Iris pigment epithelial cell (primary cell): Measurements from ENCODE around the gene ABLIM1.
A peak's percentile ranks its signal among the peaks of the same experiment; 100 is the strongest.

Experiments
- DNase-seq: peaks from one replicate; pipeline ENCODE4 v3.0.0-alpha.2; 2011; ENCODE audit warnings: low read depth

Gene ABLIM1

DNA sequence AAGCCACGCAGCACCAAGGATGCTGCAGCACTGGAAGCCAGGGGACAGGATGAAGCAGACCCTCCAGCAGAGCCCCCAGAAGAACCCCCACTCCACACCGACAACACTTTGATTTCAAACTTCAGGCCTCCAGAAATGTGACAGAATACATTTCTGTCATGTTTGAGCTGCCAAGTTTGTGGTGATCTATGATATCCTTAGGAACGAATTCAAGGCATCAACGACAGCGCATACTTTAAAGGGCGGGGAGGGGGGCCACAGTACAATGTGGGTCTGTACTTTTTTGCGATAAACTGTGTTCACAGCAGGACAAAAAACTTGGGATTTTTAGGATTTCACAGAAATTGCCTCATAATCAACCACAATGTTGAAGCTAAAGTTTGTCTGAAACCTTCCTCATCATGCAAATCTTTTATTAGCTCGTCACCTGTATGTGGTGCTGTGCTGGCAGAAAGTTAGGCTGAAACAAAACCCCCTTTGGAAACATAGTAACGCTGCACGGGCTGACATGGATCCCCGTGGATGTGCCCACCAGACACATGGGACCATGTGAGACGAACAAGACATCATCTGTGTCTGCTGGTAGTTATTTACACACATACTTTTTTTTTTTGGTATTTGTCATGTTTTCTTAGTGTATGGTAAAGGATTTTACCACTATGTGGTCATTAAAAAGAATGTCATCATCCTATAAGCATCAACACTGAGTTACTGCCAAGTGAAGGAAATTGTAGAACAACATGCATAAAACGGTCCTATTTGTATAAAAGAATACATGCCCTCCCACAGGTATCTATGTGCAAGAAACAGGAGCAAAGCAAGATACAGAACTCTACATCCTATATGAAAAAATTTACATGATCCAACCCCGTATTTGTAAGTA, 140.5 kb downstream of the ABLIM1 start:
- no peak for DNase-seq

DNA sequence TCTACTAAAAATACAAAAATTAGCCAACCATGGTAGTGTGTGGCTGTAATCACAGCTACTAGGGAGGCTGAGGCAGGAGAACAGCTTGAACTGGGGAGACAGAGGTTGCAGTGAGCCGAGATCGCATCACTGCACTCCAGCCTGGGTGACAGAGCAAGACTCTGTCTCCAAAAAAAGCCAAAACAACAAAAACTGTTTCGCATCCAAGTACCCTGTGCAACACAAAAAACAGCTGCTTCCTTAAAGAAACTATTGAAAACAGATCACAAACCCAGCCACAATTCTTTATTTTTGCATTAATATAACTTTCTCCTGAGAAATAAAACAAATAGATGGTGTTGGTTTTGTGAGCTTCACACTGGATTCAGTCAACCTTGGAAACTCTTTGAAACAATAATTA, 141.7 kb downstream of the ABLIM1 start:
- DNase-seq: no peak

DNA sequence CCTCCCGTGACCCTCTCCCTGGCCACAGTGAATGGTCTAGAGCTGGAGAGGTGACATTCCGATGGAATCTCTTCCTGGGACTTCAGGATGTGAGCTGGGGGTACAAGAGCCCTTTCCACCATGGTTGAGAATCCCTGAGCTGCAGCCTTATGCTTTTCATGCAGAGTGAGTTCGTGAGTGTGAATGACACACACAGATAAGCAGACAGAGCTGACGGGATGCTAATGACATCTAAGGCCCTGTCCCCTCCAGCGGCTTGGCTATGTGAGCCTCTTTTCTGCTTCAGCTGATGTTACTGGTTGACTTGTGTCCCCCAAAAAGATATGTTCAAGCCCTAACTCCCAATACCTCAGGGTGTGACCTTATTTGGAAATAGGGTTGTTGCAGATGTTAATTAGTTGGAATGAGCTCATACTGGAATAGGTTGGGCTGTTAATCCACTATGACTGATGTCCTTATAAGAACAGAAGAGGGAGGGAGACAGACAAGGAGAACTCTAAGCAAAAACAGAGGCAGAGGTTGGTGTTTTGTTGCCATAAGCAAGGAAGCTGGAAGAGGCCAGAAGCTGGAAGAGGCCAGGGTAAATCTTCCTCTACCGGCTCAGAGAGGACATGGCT, 142.7 kb downstream of the ABLIM1 start:
- DNase-seq: no peak

DNA sequence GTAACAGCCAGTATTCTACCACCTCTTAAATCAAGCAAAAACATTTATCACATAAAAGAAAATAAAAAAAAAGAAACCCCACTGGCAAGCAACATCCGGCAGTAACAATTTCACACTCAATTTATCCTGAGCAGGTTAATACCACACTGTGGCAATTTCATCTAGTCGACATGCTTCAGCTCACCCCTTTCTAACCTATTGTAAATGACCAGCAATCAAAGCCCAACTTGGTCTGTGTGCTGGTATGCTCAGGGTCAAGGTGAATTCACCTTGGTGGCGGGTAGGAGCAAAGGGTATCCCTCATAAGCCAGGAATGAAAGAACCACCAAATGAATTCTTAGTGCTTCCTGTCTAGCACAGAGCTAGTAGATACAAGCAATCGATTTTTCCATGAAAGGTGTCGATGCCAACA, 144.7 kb downstream of the ABLIM1 start:
- DNase-seq: no peak

DNA sequence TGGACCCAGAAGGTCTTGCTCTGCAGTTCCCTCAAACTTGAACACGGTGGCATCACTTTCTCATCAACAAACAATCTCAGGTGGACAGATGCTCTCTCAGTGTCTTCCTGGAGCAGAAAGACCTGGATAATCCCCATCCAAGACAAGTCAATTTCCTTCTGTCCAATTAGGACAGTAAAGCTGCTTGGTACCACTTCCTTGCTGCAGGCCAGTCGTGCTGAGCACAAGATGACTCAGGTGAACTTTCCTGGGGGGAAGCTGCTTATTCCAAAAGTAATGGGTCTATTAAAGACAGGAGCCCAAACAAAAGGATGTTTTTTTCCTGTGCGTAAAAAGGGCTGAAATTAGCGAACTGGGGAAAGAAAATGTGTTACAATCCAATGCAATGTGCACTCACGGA, 146.2 kb downstream of the ABLIM1 start:
- no peak for DNase-seq

DNA sequence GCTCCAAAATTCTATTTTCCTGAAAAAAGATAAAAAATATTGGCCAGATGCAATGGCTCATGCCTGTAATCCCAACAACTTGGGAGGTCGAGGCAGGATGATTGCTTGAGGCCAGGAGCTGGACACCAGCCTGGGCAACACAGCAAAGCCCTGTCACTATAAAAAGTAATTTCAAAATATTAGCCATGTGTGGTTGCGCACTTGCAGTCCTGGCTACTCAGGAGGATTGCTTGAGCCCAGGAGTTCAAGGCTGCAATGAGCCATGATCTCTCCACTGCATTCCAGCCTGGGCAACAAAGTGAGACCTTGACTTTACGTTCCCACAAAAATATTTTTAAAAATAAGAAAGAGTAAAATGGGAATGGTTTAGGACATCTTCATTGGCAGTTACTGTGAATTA, 149.7 kb downstream of the ABLIM1 start:
- DNase-seq: no peak

DNA sequence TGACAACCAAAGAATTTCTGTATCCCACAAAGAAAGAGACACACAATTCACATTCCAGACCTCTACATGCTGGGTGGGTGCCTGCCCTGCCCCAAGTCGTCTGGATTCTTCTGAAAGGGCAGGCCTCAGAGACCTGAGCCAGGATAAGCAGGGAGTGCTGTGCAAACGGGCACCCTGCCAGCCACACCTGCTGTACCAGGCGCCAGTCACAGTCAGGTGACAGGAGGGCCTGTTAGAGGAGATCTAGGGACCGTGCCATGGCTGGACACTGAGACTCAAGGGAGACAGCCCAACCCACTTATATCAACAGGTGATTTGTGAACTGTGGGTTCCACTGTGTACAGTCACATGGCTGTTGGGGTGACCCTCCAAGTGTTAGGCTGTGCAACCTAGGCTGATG, 150.6 kb downstream of the ABLIM1 start:
- DNase-seq: no peak

DNA sequence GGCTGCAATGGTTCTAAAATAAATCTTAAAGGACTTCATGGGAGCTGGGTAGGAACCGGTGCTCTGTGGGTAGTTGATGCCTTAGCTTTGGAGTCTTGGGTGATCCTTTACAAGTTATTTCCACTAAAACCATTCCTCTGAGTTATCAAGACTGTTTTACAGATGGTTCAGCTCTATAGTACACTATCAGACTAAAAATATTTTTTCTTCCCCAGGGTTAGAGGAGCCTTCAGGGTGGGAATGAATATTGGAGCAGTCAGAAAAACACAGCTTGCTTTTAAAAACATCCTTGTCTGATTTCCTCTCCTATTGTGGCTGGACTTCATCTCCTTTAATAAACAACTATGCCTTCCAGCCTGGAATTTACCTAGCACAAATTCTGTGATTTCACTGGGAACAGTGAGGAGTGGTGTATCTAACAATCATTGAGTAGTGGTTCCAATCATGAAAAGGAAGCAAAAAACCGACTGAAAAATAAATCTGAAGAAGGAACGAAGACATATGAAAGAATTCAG, 151.1 kb downstream of the ABLIM1 start:
- no peak for DNase-seq

DNA sequence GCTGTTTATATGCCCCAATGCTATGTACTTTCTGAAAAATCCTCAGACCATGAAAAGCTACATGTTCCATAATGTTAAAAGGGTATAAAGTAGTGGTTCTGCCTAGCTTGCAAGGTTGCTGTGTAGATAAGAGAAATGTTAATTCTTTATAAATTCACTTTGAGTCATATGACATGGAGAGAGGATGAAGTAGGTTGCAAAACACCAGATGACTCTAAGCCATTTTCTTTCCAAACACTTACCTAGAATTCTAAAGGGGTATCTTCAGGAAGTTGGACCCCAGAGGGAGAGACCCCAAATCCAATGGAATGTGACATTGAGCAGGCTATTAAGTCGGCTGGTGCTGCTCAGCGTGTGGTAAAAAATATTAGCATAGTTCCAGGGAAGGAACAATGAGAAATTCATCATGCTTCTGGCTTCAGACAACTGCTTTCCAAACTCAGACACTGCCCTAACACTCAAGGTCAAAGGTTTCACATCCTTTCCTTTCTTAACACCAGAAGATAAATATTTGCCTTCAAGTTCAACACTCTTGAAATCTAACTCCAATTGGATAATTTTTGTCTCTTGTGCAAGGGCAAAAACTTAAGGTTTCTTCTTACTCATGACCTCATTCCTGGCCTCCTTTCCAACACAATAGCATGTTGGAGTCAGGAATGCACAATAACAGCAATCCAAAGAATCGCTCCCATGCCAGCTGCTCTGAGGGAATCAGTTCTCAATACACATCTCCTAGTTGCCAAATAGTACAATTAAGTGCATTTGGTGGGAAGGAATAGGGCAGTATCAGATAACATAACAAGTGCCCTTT, 153.1 kb downstream of the ABLIM1 start:
- peak; percentile 82 for DNase-seq

DNA sequence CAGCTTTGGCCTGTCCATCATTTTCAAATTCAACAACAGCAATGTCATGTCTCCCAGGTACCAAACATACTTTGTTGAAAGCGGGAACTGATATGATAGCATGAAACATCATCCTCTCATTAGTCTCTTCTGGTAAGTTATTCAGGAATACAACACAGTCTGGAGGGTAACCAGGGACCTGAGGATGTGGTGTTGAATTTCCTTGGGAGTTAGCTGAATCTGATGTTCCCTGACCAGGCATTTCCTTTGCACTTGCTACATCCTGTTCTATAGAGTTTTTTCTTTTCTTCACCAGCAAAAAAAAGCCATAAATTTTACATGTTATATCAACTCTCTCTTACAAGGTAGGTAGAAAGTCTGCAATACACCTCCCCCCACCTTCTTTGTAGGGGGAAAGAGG, 156.0 kb downstream of the ABLIM1 start:
- no peak for DNase-seq

DNA sequence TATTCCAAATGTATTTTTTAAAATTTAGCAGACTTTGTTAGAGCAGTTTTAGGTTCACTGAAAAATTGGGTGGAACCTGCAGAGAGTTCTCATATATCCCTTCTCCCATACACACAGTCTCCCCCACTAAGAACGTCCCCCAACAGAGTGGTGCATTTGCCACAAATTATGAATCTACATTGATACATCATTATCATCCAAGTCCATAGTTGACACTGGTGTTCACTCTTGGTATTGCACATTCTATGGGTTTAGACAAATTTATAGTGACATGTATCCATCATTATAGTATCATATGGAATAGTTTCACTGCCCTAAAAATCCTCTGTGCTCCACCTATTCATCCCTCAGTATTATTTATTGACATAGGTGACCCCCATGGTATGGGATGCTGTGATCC, 156.4 kb downstream of the ABLIM1 start:
- no peak for DNase-seq

DNA sequence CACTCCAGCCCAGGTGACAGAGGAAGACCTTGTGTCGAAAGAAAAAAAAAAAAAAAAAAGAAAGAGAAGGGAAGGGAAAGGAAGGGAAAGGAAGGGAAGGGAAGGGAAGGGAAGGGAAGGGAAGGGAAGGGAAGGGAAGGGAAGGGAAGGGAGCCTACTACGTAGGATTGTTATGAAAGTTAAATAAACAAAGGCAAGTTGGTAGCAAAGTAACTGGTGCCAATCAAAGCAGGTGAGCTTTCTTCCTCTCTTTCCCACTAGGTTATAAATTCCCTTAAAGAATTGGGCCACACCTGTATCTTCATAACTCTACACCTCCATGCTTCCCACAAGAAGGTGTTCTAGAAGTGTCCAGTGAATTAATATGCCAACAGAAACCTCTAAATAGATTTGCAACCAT, 157.4 kb downstream of the ABLIM1 start:
- DNase-seq: no peak

DNA sequence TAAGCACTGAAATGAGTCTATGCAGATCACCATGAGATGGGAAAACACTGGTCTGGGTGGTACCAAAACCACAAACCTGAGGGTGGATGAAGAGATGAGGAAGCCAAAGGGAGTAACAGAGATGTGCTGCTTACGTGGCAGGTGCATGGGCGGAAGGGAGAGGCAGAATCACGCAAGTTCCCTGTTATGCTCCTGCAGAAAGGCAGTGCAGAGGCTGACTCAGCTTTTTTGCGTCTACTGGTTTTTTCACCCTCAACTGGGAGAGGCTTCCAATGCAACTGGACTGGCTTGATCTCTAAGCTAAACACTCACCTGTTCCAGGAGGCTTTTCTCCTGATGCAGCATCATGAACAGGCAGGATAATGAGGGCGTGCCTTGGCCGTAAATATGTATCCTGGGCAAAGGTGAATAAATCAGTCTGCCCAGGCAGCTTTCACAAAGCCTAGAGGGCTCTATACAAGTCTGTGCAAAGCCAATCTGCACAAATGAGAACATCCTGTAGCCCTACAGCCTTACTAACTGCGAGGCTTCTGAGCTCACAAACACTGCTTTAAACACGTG, 158.4 kb downstream of the ABLIM1 start:
- no peak for DNase-seq

DNA sequence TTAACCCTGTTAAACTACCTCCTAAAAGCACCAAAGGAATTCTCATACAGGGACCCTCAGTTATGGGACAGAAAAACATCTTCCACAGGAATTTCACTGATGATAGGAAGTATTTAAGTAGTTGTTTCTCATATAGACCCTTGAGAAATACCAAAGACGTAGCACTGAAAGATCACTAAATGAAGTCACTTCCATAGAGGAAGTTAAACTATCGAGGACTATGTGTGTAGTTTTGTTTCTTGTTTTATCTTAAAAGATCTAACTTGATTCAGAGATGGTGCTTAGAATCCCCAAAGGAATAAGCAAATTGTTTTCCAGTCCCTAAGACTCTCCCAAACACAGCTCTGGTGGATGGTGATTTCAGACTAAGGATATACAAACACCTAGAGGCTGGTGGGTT, 159.0 kb downstream of the ABLIM1 start:
- DNase-seq: no peak

DNA sequence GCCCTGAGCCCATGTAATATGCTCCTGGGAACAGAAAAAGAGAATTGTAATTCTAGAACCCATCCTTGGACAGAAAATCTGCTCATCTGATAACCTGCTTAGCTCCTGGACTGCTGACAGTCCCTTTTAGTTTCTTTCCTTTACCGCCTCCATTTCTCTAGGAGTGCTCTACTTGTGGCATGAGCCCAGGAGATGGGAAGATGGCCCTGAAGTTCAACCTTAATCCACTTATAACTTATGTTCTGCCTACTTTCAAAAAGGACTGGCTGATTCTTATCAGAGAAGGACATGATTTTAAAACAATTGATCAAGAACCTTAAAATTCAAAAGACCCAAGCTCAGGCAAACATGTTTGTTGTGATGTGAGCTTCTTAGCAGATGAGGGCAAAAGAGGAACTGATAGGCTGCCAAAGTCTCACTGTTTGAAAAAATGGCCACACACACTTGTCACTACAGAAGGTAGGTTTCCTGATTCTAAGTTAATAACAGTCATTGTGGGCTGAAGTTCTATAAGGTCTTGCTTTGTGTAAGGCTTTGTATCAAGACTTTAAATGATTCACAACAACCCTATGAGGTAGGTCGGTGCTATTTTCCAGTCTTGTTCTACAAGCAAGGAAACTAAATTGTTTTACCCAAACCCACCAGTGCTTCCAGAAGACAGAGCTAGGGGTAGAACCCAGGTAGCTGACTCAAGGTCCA, 159.5 kb downstream of the ABLIM1 start:
- no peak for DNase-seq

DNA sequence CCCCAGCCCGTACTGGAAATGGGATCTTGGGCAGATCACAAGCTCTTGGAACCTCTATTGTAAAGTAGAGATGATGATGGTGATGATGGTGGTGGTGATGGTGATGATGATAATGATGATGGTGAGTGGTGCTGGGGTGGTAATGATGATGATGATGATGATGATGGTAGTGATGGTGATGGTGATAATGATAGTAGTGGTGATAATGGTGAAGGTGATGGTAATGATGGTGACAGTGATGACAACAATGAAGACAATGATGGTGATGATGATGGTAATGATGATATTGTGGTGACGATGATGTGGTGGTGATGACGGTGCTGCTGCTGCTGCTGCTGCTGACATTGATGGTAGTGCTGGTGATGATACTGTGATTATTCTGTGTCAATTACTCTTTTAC, 162.8 kb downstream of the ABLIM1 start:
- no peak for DNase-seq

DNA sequence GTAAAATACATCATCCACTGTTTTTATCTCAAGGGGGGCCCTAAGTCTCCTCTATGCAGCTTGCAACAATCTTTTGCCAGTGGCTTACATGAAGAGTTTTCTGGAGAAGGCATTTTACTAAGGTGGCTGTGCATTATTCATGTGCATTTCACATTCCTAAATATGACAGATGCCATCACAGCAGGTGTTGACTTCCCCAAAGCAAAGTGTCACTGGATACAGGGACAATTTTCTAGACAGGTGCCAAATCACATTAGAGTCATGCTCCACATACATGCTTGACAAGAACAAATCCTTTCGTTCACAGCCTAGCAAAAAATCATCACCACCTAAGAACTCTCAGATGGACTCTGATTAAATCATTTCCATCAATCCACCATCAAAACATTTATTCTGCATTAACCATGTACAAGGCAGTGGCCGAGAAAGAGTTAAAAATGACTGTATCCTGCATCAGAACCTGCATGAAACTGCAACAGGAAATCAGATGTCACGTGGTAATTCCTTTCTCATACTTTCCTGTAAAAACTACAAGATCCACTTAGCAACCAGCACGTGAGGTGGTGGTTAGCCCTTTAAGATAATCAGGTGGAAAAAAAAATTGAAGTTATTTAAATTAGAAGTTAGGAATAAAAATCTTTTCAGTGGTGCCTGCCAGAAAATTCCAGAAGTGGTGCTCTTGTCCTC, 165.6 kb downstream of the ABLIM1 start:
- peak; percentile 18 for DNase-seq

DNA sequence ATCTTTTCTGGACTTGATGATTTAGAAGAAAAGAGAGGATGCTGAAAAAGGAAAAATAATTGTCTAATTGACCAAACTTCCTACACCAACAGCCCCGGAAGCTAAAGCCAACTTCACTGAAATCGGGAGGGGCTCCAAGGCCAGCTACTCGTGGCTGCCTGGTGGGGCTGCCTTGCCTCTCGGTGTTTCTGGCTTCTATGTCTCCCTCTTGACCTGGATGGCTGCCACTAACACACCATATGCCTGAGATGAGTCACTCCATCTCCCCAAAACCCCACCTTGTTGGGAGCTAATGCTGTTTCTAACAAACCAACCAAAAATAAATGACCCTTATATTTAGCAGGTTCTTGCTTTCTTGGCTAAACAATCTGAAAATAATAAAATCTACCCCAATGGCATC, 166.1 kb downstream of the ABLIM1 start:
- DNase-seq: peak; percentile 7

DNA sequence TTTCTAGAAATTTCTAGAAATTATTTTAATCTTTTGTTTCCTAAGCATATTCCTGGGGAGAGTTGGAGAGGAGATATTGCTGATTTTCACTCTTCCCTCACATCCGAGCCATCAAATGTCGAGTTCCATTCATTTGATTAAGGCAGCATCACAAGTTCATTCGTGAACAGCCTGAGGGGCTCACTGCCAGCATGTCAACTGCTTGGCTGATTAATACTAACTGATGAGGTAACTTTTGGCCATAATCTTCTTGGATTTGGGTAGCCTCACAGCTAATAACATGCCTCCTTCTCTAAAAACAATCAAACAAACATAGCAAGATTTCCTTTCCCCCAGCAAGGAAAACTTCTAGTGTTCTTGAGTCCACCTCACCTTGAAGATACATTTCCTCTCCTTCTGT, 166.7 kb downstream of the ABLIM1 start:
- DNase-seq: no peak

DNA sequence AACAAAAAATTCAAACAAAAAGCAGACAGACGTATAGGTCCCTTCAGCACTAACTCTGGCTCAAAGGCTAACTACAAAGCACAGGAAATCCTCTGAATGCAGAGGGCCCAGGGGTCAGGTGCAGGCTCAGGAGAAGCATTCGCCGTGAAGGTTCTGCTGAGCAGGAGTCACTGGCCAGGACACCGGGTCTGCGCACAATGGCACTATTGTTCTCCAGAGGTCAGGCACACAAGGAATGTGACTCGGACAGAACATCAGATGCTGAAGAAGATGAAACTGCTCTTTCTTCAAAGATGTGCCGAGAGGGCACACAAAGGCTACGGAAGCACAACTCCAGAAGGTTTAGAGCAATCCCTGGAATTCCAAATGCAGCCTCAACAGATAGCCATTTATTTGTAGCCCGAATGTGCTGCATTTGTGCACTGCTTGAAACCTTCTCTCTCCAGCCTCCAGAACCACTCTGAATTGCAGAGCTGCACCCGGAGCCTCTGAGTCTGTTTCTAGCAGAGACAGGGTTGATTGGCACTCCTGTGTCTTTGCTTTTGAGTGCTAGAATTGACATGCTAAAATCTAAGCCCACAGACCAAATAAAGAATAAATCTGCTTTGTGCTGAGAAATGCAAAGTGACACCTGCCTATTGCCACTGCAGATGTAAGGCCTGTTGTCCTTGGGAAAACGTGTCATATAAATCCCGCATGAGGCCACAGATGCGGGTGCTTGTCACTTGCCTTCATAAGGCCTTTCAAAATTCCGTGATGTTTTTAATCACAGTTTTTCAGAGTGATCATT, 168.4 kb downstream of the ABLIM1 start:
- no peak for DNase-seq
